Neutrophil (primary cell): ENCODE data around the gene SOD1.
A peak's percentile ranks its signal among the peaks of the same experiment; 100 is the strongest.
"Not testable (repeated sequence)": the region's sequence is repeated elsewhere in the genome, so short reads cannot be mapped to it uniquely, and the experiment has no call there.

ENCODE experiments used
- H3K27ac ChIP-seq: fragments of 200-600 bp; sonication (generic); 2 replicates; pipeline ENCODE4 v1.5.1; 2016; ENCODE audit warnings: mild to moderate bottlenecking, moderate library complexity
- H3K27me3 ChIP-seq: fragments of 200-600 bp; sonication (generic); 2 replicates; pipeline ENCODE4 v1.6.0; 2016; ENCODE audit warnings: mild to moderate bottlenecking
- H3K36me3 ChIP-seq: fragments of 200-600 bp; sonication (generic); 2 replicates; pipeline ENCODE4 v1.5.1; 2017
- H3K4me1 ChIP-seq, 2 experiments: fragments of 200-600 bp in 1 of 2; sonication (generic) in 1 of 2; 1 replicate in 1 of 2; 2 replicates in 1 of 2; pipeline versions ENCODE4 v1.5.1 to v1.6.1; 2013 to 2016; ENCODE audit warnings: low read depth in 1 of 2, low read length in 1 of 2, mild to moderate bottlenecking in 1 of 2, moderate library complexity in 1 of 2; ENCODE audit not compliant: control insufficient read depth in 1 of 2, insufficient read depth in 1 of 2
- H3K4me3 ChIP-seq, 2 experiments: fragments of 200-600 bp in 1 of 2; sonication (generic) in 1 of 2; 1 replicate in 1 of 2; 2 replicates in 1 of 2; pipeline ENCODE4 v1.5.1; 2013 to 2016; ENCODE audit warnings: low read depth in 1 of 2, low read length in 1 of 2, mild to moderate bottlenecking in 1 of 2, moderate library complexity in 1 of 2
- H3K9me3 ChIP-seq: fragments of 200-600 bp; sonication (generic); 2 replicates; pipeline ENCODE4 v1.5.1; 2016
- TF ChIP-seq, protein P1 (sequence below): fragments of 200-600 bp; sonication (generic); IDR thresholded peaks from 2 replicates; pipeline ENCODE4 v1.5.1; 2016; ENCODE audit warnings: antibody characterized with exemption

SOD1 gene

DNA sequence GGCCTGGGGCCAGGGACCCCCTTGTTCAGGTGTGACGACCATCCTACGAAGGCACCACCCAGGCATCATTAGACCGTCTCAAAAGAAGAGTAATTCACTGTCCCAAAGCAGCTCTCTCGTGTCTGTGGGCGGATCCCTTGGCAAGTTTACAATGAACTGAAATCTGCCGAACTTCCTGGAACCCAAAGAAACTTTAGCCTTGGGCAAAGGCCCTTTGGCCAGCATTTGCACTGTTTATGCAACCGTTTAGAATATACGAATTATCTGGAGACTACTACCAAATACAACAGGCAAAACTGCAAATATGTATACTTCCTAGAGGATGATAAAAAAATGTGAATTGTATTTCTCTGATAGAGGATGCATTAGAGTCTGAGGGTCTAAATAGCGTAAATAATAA, 1.4 kb upstream of the SOD1 start:
- H3K4me3 ChIP-seq, result no peak overlapping the region
- H3K27ac ChIP-seq, result no peak overlapping the region
- no peaks in the 10 kb centered on the region for H3K36me3 ChIP-seq
- H3K9me3 ChIP-seq, result no peaks in the 10 kb centered on the region
- H3K4me1 ChIP-seq, result peaks cover 8 to 11% of the 10 kb centered on the region in 2 experiments
- TF ChIP-seq, protein P1, sequence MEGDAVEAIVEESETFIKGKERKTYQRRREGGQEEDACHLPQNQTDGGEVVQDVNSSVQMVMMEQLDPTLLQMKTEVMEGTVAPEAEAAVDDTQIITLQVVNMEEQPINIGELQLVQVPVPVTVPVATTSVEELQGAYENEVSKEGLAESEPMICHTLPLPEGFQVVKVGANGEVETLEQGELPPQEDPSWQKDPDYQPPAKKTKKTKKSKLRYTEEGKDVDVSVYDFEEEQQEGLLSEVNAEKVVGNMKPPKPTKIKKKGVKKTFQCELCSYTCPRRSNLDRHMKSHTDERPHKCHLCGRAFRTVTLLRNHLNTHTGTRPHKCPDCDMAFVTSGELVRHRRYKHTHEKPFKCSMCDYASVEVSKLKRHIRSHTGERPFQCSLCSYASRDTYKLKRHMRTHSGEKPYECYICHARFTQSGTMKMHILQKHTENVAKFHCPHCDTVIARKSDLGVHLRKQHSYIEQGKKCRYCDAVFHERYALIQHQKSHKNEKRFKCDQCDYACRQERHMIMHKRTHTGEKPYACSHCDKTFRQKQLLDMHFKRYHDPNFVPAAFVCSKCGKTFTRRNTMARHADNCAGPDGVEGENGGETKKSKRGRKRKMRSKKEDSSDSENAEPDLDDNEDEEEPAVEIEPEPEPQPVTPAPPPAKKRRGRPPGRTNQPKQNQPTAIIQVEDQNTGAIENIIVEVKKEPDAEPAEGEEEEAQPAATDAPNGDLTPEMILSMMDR, result no peak
- H3K27me3 ChIP-seq, result peaks cover 35% of the 10 kb centered on the region

DNA sequence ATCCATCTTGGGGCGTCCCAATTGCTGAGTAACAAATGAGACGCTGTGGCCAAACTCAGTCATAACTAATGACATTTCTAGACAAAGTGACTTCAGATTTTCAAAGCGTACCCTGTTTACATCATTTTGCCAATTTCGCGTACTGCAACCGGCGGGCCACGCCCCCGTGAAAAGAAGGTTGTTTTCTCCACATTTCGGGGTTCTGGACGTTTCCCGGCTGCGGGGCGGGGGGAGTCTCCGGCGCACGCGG, 282 bp upstream of the SOD1 start:
- Histone ChIP-seq H3K9me3 (no peaks in the 10 kb centered on the region), H3K4me1 (peaks cover 8 to 11% of the 10 kb centered on the region in 2 experiments), H3K36me3 (no peaks in the 10 kb centered on the region), H3K27me3 (peaks cover 35% of the 10 kb centered on the region), H3K27ac (peak overlapping the region; percentile 65), H3K4me3 (peak overlapping the region; percentile 82 to 84)
- TF ChIP-seq, protein P1, result no peak

DNA sequence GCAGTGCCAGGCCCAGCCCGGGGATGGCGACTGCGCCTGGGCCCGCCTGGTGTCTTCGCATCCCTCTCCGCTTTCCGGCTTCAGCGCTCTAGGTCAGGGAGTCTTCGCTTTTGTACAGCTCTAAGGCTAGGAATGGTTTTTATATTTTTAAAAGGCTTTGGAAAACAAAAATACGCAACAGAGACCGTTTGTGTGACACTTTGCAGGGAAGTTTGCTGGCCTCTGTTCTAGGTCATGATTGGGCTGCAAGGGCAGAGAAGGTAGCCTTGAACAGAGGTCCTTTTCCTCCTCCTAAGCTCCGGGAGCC, 719 bp downstream of the SOD1 start:
- H3K9me3 ChIP-seq, result no peaks in the 10 kb centered on the region
- peaks cover 26% of the 10 kb centered on the region for H3K27me3 ChIP-seq
- H3K27ac ChIP-seq, result no peak overlapping the region
- peak overlapping the region; percentile 82 to 84 for H3K4me3 ChIP-seq
- peaks cover 8 to 11% of the 10 kb centered on the region in 2 experiments for H3K4me1 ChIP-seq
- no peaks in the 10 kb centered on the region for H3K36me3 ChIP-seq
- TF ChIP-seq, protein P1, result no peak

DNA sequence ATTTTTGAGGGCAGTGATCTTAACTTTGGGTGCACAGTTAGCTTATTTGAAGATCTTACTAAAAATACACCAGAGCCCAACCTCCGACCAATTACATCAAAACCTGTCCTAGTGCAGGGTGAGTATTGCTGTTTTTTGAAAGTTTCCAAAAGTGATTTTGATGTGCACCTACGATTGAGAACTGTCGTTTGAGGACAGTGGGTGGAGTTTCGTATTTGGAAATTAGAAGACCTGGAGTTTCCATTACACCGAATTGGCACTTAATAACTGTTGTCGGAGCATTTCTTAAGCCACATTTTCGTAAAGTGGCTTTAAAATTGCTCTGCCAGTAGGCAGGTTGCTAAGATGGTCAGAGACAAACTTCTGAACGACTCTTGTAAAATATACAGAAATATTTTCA, 1.1 kb downstream of the SOD1 start:
- Histone ChIP-seq H3K27me3 (peaks cover 24% of the 10 kb centered on the region), H3K4me1 (peaks cover 8 to 11% of the 10 kb centered on the region in 2 experiments), H3K27ac (no peak overlapping the region), H3K36me3 (no peaks in the 10 kb centered on the region), H3K9me3 (no peaks in the 10 kb centered on the region), H3K4me3 (peak overlapping the region; percentile 82 to 84)
- TF ChIP-seq, protein P1, result no peak

DNA sequence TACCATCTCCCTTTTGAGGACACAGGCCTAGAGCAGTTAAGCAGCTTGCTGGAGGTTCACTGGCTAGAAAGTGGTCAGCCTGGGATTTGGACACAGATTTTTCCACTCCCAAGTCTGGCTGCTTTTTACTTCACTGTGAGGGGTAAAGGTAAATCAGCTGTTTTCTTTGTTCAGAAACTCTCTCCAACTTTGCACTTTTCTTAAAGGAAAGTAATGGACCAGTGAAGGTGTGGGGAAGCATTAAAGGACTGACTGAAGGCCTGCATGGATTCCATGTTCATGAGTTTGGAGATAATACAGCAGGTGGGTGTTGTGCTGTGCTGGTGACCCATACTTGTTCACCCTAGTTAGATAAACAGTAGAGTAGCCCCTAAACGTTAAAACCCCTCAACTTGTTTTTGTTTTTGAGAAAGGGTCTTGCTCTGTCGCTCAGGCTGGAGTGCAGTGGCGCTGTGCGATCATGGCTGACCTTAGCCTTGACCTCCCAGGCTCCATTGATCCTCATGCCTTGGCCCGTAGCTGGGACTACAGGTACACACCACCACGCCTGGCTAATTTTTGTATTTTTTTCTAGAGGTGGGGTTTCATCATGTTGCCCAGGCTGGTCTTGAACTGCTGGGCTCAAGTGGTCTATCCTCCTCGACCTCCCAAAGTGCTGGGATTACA, 4.2 kb downstream of the SOD1 start:
- Histone ChIP-seq H3K27ac (no peak overlapping the region), H3K9me3 (no peaks in the 10 kb centered on the region), H3K36me3 (no peaks in the 10 kb centered on the region), H3K4me1 (peaks cover 18 to 19% of the 10 kb centered on the region in 2 experiments), H3K27me3 (peaks cover 16% of the 10 kb centered on the region), H3K4me3 (no peak overlapping the region)
- TF ChIP-seq, protein P1, result no peak

GRCh38 chr21:31665397-31665796, 5.9 kb downstream of the SOD1 start:
- no peaks in the 10 kb centered on the region for H3K36me3 ChIP-seq
- no peaks in the 10 kb centered on the region for H3K9me3 ChIP-seq
- peaks cover 14 to 24% of the 10 kb centered on the region in 2 experiments for H3K4me1 ChIP-seq
- no peak overlapping the region for H3K4me3 ChIP-seq
- TF ChIP-seq, protein P1, result no peak
- H3K27ac ChIP-seq, result no peak overlapping the region
- H3K27me3 ChIP-seq, result peaks cover 11% of the 10 kb centered on the region

- H3K4me1 ChIP-seq, result peaks cover 11 to 21% of the 10 kb centered on the region in 2 experiments
- not testable (repeated sequence) for H3K9me3 ChIP-seq, H3K4me3 ChIP-seq, H3K27ac ChIP-seq, H3K36me3 ChIP-seq, H3K27me3 ChIP-seq
Measured at GRCh38 chr21:31665869-31666268, 6.4 kb downstream of the SOD1 start.
